ENCODE measurements around the gene TENT5C. TPM values are rescaled to one million over a fixed set of nuclear protein-coding genes. Genes with fewer than 3 reads are reported as not detected.

Gene TENT5C
- total RNA-seq, 1 donor from 2014 or later = 42.5 TPM

GRCh38 chr1:117592155-117592554 is 13.7 kb upstream of the TENT5C start:
- DNase-seq = no peak

- no peak for DNase-seq
These were observed 11.4 kb upstream of the TENT5C start for GRCh38 chr1:117594261-117594990.

GRCh38 chr1:117596023-117596720 is 9.7 kb upstream of the TENT5C start:
- DNase-seq = no peak

- DNase-seq = no peak
These were observed 7.4 kb upstream of the TENT5C start for GRCh38 chr1:117598489-117598888.

GRCh38 chr1:117599286-117600221 is 6.3 kb upstream of the TENT5C start:
- DNase-seq = no peak

- DNase-seq = no peak
These were observed 5.4 kb upstream of the TENT5C start for GRCh38 chr1:117600325-117600943.

- DNase-seq = no peak
These were observed 4.9 kb upstream of the TENT5C start for GRCh38 chr1:117600966-117601365.

- no peak for DNase-seq
These were observed 3.0 kb upstream of the TENT5C start for GRCh38 chr1:117602862-117603261.

GRCh38 chr1:117605164-117605773 is 579 bp upstream of the TENT5C start:
- no peak for DNase-seq

- peak; percentile 20 for DNase-seq
These were observed 992 bp downstream of the TENT5C start for GRCh38 chr1:117606649-117607430.

GRCh38 chr1:117607471-117607870 is 1.6 kb downstream of the TENT5C start:
- DNase-seq = no peak

- DNase-seq = no peak
These were observed 2.3 kb downstream of the TENT5C start for GRCh38 chr1:117608115-117608615.

- DNase-seq = no peak
These were observed 2.9 kb downstream of the TENT5C start for GRCh38 chr1:117608758-117609157.

GRCh38 chr1:117609471-117609911 is 3.6 kb downstream of the TENT5C start:
- peak; percentile 14 for DNase-seq

- DNase-seq = no peak
These were observed 4.2 kb downstream of the TENT5C start for GRCh38 chr1:117610036-117610435.

- DNase-seq = no peak
These were observed 5.3 kb downstream of the TENT5C start for GRCh38 chr1:117611121-117611601.

GRCh38 chr1:117611894-117612483 is 6.1 kb downstream of the TENT5C start:
- no peak for DNase-seq

- DNase-seq = no peak
These were observed 6.8 kb downstream of the TENT5C start for GRCh38 chr1:117612517-117613248.

GRCh38 chr1:117613249-117613968 is 7.6 kb downstream of the TENT5C start:
- DNase-seq = no peak

Data from skin of body (tissue), 2 donors.